GM12872 (cell line): ENCODE data around the gene CCM2.

Experiments used
- CTCF ChIP-seq: IDR thresholded peaks from 3 replicates; pipeline ENCODE4 v1.5.1; 2011; ENCODE audit warnings: low read depth, mild to moderate bottlenecking, low read length, moderate library complexity; ENCODE audit not compliant: insufficient read depth

The CCM2 gene

GRCh38 chr7:45087301-45088145, 87.5 kb downstream of the CCM2 start:
- TF ChIP-seq CTCF: no peak

GRCh38 chr7:45088146-45088701, 88.2 kb downstream of the CCM2 start:
- no peak for TF ChIP-seq CTCF

- no peak for TF ChIP-seq CTCF
Measured at GRCh38 chr7:45088821-45089340, 88.9 kb downstream of the CCM2 start, which contains the start of gene NACAD. NACAD (minus strand) TSS chr7:45088969; CDS start chr7:45088894, 75 bp downstream.

DNA sequence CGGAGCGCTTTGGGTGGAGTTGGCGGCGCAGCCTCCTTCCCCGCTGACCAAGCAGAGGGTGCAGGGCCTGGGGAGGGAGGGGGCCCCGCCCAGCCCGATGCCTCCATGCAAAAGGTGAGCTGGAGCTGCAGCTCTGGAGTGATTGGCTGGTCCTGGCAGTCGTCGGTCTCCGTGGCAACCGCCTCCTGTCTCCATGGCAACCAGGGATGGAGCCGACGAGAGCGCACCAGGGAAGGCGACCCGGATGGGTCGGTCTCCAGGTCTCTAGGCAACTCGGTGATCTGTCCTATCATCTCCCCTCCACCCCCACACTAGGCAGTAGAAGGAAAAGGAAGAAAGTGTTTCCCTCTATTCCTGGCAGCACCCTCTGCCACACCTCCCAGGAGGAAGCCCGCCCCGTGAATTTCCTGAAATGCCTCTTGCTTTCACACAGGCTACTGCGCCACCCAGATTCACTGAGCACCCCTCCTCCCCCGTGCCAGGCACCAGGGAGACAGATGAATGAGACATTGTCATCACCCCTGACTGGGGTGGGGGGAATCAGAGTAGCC, 89.4 kb downstream of the CCM2 start:
- no peak for TF ChIP-seq CTCF

DNA sequence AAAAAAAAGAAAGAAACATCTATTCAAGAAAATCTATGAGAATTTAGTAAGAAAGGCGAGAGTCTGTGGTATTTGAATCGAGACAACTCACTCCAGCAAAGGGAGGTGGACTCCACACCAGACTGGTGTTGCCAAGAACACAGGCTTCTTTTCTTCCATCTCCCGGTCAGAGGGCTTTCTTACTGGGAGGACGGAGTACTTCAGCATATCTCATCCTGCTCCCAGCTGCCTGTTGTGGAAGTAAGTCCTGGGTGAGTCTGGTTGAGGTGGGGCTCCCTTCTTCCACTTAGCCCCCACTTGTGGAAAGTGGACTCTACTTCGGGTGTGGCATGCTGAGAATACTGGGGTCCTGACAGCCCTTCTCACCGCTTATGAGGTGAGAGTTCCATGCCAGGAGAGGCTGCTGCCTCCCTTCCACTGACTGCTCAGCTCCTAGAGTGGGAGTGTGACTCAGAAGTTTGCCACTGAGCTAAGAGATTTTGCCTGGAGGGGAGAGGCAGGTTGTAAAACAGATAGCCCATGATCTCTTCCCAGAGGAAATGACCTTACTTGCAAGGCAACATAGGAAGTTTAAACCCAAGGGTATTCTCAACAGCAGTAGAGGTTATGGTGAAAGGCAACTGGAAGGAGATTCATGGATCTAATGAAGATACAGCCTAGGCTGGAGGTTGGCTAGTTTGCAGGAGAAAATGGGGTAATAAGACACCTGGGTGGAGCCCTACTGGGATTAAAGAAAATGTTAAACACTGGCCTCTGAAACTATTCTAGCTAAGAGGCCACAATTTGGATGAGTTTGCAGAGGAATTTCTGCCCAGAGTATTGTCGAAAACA, 92.3 kb downstream of the CCM2 start:
- TF ChIP-seq CTCF: no peak

GRCh38 chr7:45092931-45093235, 92.9 kb downstream of the CCM2 start:
- no peak for TF ChIP-seq CTCF
